DND-41 (cell line): ENCODE measurements around the gene TBC1D9.

Experiments
- ATAC-seq: fragments of 200-7000 bp; cut with Tn5 transposase; 3 replicates; pipeline ENCODE4 v1.9.1; 2021; ENCODE audit warnings: low read depth; ENCODE audit not compliant: insufficient read depth
- DNase-seq: peaks from one replicate; pipeline ENCODE4 v3.0.0-alpha.2; 2020
- H2AFZ ChIP-seq: 2 replicates; pipeline ENCODE4 v1.6.0; 2012; ENCODE audit warnings: low read depth, low read length
- H3K27ac ChIP-seq: 2 replicates; pipeline ENCODE4 v1.5.1; 2012; ENCODE audit warnings: low read length, inconsistent platforms
- H3K27me3 ChIP-seq: fragments of 200-600 bp; sonication (generic); 2 replicates; pipeline ENCODE4 v1.6.0; 2012; ENCODE audit warnings: low read length, mild to moderate bottlenecking, inconsistent platforms; ENCODE audit not compliant: insufficient read depth, poor library complexity
- H3K36me3 ChIP-seq: 2 replicates; pipeline ENCODE4 v1.5.1; 2012; ENCODE audit warnings: low read length, inconsistent platforms; ENCODE audit not compliant: insufficient read depth
- H3K4me1 ChIP-seq: 2 replicates; pipeline ENCODE4 v1.5.1; 2012; ENCODE audit warnings: mild to moderate bottlenecking, low read length; ENCODE audit not compliant: insufficient read depth
- H3K4me2 ChIP-seq: 2 replicates; pipeline ENCODE4 v1.6.0; 2012; ENCODE audit warnings: mild to moderate bottlenecking, moderate library complexity, low read length, inconsistent platforms; ENCODE audit not compliant: insufficient read depth
- H3K4me3 ChIP-seq, 2 experiments: fragments of 200-600 bp in 1 of 2; shearing (Covaris generic) in 1 of 2; 2 replicates each; pipeline ENCODE4 v1.5.1; 2012 to 2016; ENCODE audit warnings: inconsistent platforms in 2 of 2, low read length in 2 of 2, mild to moderate bottlenecking in 2 of 2, low read depth in 1 of 2, moderate library complexity in 1 of 2
- H3K79me2 ChIP-seq: 2 replicates; pipeline ENCODE4 v1.6.0; 2012; ENCODE audit warnings: low read length, inconsistent platforms; ENCODE audit not compliant: insufficient read depth
- H3K9ac ChIP-seq: 2 replicates; pipeline ENCODE4 v1.6.0; 2012; ENCODE audit warnings: low read depth, mild to moderate bottlenecking, inconsistent platforms, low read length, moderate library complexity
- H3K9me3 ChIP-seq: 2 replicates; pipeline ENCODE4 v1.5.1; 2012; ENCODE audit warnings: low read length, moderate library complexity, mild to moderate bottlenecking, inconsistent platforms; ENCODE audit not compliant: insufficient read depth, severe bottlenecking
- H4K20me1 ChIP-seq: 2 replicates; pipeline ENCODE4 v1.6.0; 2012; ENCODE audit warnings: low read length; ENCODE audit not compliant: insufficient read depth
- CTCF ChIP-seq: IDR thresholded peaks from 2 replicates; pipeline ENCODE4 v1.5.1; 2012; ENCODE audit warnings: borderline replicate concordance, low read length, moderate library complexity, mild to moderate bottlenecking; ENCODE audit not compliant: poor library complexity, severe bottlenecking; ENCODE audit errors: extremely low read depth
- EZH2 ChIP-seq: IDR thresholded peaks from 3 replicates; pipeline ENCODE4 v1.6.1; 2012; ENCODE audit warnings: borderline replicate concordance, low read depth, mild to moderate bottlenecking, moderate library complexity, low read length, inconsistent platforms; ENCODE audit not compliant: severe bottlenecking

The TBC1D9 gene

GRCh38 chr4:140644470-140645185, 111.6 kb downstream of the TBC1D9 start:
- Histone ChIP-seq H2AFZ (no peak overlapping the region), H4K20me1 (no peaks in the 10 kb centered on the region), H3K36me3 (no peaks in the 10 kb centered on the region), H3K4me3 (no peak overlapping the region), H3K27ac (no peak overlapping the region), H3K79me2 (no peaks in the 10 kb centered on the region), H3K4me2 (no peak overlapping the region), H3K9ac (no peak overlapping the region), H3K27me3 (peaks cover 13% of the 10 kb centered on the region), H3K9me3 (no peaks in the 10 kb centered on the region), H3K4me1 (no peaks in the 10 kb centered on the region)
- DNase-seq (no peak), ATAC-seq (no peak)
- TF ChIP-seq EZH2 (no peak), CTCF (no peak)

GRCh38 chr4:140643571-140644055, 112.6 kb downstream of the TBC1D9 start:
- H3K4me1 ChIP-seq, result no peaks in the 10 kb centered on the region
- H3K9ac ChIP-seq, result no peak overlapping the region
- ATAC-seq, result no peak
- DNase-seq, result no peak
- H3K27me3 ChIP-seq, result peaks cover 13% of the 10 kb centered on the region
- no peak overlapping the region for H3K4me3 ChIP-seq
- H3K4me2 ChIP-seq, result no peak overlapping the region
- no peak overlapping the region for H3K27ac ChIP-seq
- no peak overlapping the region for H2AFZ ChIP-seq
- no peaks in the 10 kb centered on the region for H3K79me2 ChIP-seq
- TF ChIP-seq EZH2 (no peak), CTCF (no peak)
- no peaks in the 10 kb centered on the region for H3K9me3 ChIP-seq
- H3K36me3 ChIP-seq, result no peaks in the 10 kb centered on the region
- H4K20me1 ChIP-seq, result no peaks in the 10 kb centered on the region

GRCh38 chr4:140642674-140643437, 113.3 kb downstream of the TBC1D9 start:
- Histone ChIP-seq H4K20me1 (no peaks in the 10 kb centered on the region), H3K4me3 (no peak overlapping the region), H3K27me3 (peaks cover 13% of the 10 kb centered on the region), H3K9me3 (no peaks in the 10 kb centered on the region), H3K9ac (no peak overlapping the region), H3K79me2 (no peaks in the 10 kb centered on the region), H3K4me2 (no peak overlapping the region), H3K36me3 (no peaks in the 10 kb centered on the region), H3K27ac (no peak overlapping the region), H2AFZ (no peak overlapping the region), H3K4me1 (no peaks in the 10 kb centered on the region)
- no peak for DNase-seq
- TF ChIP-seq EZH2, result no peak
- no peak for TF ChIP-seq CTCF
- no peak for ATAC-seq
